Right forelimb (tissue), 1 donor: ENCODE results near the gene ATP6V1G3.
"Not testable (repeated sequence)": the region's sequence is repeated elsewhere in the genome, so short reads cannot be mapped to it uniquely, and the experiment has no call there.

Experiments
- DNase-seq: peaks from one replicate; pipeline ENCODE4 v3.0.0-alpha.2; 2018

Gene ATP6V1G3

GRCh38 chr1:198541737-198542136 lies 1.3 kb upstream of the ATP6V1G3 start:
- DNase-seq = no peak

DNA sequence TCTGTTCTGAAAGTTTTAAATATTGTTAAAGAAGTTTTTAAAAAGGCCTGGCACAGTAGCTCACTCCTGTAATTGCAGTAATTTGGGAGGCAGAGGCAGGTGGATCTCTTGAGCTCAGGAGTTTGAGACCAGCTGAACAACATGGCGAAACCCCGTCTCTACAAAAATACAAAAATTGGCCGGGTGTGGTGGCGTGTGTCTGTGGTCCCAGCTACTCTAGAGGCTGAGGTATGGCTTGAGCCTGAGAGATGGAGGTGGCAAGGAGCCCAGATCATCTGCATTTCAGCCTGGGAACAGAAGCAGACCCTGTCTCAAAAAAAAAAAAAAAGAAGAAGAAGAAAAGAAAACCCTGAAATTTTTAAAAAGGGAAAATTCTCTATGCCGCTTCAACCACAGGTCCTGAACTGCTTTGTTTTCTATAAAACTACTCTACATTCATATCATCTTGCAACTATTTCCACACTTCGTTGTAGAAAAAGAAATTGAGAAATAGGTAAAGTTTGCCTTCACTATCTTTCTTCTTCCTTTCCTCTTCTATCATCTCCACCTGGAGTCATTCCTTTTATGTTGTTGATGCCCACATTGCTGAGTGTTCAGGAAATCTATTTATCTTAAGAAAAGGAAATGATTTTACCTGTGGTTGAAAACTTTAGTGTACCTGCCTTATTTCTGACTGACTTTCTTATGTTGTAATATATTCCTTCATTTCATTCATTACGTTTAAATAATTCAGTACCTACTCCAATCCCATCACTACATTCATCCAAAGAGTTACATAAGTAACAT lies 1.7 kb downstream of the ATP6V1G3 start:
- DNase-seq = no peak

DNA sequence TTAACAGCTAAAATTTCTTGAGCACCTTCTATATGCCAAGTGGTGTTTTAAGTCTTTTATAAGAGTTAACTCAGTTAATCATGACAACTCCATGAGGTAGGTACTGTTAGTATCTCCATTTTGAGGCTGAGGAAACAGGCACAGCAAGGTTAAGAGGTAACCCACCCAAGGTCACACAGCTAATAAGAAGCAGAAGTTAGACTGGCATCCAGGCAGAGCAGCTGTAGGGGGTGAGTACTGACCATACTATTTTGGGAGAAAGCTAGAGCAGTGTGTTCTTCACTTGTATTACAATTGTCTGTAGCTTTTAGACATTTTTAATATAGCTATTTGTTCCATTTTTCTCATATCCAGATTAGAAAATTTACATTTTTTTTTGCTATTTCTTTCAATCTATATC lies 4.8 kb downstream of the ATP6V1G3 start:
- no peak for DNase-seq

- DNase-seq = no peak
These were observed 5.7 kb downstream of the ATP6V1G3 start for GRCh38 chr1:198534548-198535418.

- DNase-seq = no peak
These were observed 8.6 kb downstream of the ATP6V1G3 start for GRCh38 chr1:198531891-198532290.

GRCh38 chr1:198530953-198531352 lies 9.5 kb downstream of the ATP6V1G3 start:
- no peak for DNase-seq

DNA sequence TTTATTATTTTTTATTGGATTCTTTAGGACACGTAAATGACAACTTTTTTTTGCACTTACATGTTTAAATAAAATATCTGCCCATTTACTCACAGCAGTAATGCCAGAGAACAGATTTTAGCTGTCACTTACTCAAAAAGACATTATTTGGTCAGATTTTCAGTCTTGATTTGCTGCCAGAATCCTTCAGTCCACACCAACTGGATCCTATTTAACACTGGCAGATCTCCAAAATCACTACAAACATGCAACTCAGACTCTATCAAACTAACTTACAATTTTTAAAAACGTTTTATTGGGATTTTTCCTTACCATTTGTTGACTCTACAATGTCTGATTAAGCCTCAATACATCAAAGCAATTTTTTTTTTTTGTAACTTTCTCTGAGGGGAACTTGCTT lies 11.1 kb downstream of the ATP6V1G3 start:
- no peak for DNase-seq

GRCh38 chr1:198528364-198528763 lies 12.1 kb downstream of the ATP6V1G3 start:
- DNase-seq = no peak

- DNase-seq = no peak
These were observed 15.9 kb downstream of the ATP6V1G3 start for GRCh38 chr1:198524556-198524955.

GRCh38 chr1:198524127-198524526 lies 16.4 kb downstream of the ATP6V1G3 start:
- DNase-seq = not testable (repeated sequence)

- no peak for DNase-seq
These were observed 17.1 kb downstream of the ATP6V1G3 start for GRCh38 chr1:198523182-198523950.

- no peak for DNase-seq
These were observed 19.8 kb downstream of the ATP6V1G3 start for GRCh38 chr1:198520524-198521254.

DNA sequence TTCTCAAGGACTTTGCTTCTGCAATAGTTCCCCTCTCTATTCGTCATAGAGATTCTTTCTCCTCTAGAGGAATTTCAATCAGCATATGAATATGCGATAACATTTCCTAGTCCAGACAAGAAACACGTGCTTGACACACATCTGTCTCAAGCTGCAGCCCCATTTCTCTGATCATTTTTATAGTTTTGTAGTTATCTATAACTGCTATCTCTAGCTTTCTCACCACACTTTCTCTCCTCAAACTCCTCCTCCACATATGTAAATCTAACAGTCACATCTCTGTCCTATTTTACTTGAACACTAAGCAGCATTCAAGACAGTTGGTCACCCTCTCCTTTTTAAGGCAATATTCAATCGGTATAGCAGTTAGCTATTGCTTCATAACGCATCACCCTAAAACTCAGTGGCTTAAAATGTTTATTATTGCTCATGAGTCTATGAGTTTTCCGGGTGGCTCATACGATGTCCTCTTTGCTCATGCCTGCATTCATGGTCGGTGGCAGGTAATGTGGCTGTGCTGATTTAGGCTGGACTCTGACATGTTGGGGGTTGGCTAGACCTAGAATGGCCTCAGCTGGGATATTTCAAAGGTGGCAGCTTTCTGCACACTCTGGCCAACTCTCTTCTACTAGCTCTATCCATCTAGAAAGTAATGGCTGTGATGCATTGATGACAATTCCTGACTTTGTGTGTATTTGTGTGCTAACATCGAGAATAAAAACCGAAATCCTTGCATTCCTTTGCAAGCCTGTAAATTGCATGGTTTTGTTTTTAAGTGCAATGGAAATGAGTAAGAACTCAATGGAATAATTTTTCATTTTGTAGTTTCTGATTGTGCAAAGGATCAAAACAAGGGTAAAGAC lies 20.6 kb downstream of the ATP6V1G3 start:
- no peak for DNase-seq

- DNase-seq = no peak
These were observed 22.8 kb downstream of the ATP6V1G3 start for GRCh38 chr1:198517623-198518199.

- DNase-seq = no peak
These were observed 40.4 kb downstream of the ATP6V1G3 start for GRCh38 chr1:198500096-198500495.

- no peak for DNase-seq
These were observed 40.9 kb downstream of the ATP6V1G3 start for GRCh38 chr1:198499588-198499987.

GRCh38 chr1:198498881-198499280 lies 41.6 kb downstream of the ATP6V1G3 start:
- DNase-seq = no peak

DNA sequence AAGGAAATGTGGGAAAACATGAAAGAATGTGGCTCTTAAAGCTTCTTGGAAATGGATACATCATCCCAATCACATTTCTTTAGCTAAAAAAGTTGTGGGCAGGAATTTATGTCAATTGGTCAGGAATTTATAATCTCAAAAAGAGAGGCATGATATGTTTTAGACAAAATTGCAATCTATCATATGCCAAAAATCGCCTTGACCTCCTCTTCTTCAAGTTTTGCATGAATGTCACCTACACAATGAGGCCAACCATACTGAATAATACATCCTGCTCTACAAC lies 42.4 kb downstream of the ATP6V1G3 start:
- DNase-seq = no peak

DNA sequence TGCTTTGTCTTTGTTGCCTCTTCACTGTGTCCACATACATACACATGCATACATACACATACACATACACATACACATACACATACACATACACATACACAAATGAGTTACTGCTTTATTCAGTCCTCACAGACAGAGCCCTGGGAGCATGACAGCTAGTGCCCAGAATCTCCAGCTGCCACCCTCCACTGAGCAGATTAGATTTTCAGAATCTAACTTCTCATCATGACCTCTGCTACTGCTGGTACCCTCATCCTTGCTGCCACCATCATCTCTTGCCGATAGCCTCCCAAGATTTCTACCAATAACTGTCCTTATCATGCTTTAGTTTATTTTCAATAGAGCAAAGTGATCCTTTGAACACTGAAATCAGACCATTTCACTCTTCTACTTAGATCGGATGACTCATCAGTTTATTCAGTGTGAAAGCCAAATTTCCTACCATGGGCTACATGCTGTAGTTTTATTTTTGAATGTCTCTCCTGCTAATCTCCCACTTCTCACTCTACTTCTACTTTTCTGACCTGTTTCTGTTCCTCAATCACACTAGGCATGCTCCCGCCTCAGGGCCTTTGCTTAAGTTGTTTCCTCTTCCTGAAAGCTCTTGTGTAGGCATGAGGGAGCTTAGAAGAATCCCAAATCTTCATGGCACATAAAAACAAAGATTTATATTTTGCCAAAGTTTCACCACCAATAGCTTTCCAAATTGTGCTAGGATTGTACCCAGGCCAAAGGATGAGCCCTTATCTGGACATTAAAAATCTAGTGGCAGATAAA lies 43.0 kb downstream of the ATP6V1G3 start:
- DNase-seq = no peak
